ENCODE data around the gene PCMT1.

GRCh38 chr6:149831308-149831820, 81.8 kb downstream of the PCMT1 start:
- TF ChIP-seq, protein P1, sequence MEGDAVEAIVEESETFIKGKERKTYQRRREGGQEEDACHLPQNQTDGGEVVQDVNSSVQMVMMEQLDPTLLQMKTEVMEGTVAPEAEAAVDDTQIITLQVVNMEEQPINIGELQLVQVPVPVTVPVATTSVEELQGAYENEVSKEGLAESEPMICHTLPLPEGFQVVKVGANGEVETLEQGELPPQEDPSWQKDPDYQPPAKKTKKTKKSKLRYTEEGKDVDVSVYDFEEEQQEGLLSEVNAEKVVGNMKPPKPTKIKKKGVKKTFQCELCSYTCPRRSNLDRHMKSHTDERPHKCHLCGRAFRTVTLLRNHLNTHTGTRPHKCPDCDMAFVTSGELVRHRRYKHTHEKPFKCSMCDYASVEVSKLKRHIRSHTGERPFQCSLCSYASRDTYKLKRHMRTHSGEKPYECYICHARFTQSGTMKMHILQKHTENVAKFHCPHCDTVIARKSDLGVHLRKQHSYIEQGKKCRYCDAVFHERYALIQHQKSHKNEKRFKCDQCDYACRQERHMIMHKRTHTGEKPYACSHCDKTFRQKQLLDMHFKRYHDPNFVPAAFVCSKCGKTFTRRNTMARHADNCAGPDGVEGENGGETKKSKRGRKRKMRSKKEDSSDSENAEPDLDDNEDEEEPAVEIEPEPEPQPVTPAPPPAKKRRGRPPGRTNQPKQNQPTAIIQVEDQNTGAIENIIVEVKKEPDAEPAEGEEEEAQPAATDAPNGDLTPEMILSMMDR (IDR thresholded peaks at IDR 0.05; ENCODE audit: insufficient read depth, low read length), result no peak
- TF ChIP-seq REST (IDR thresholded peaks at IDR 0.05; ENCODE audit: insufficient replicate concordance, low read depth) (no peak), POLR2AphosphoS5 (IDR thresholded peaks at IDR 0.05; ENCODE audit: low read depth) (no peak)
